HepG2 (cell line): ENCODE results near the gene ZC3H12A. TPM values are rescaled to one million over a fixed set of nuclear protein-coding genes. Genes with fewer than 3 reads are reported as not detected.

Source experiments
- ATAC-seq: fragments of 200-7000 bp; cut with Tn5 transposase; 3 replicates; pipeline ENCODE4 v1.9.1; 2020; ENCODE audit warnings: mild to moderate bottlenecking, moderate library complexity
- BruUV-seq: library from RNA; stranded (reverse); fragments of 400-500 nt; replicated peaks from 2 replicates; lab custom pipeline; 2021; lab: Mats Ljungman, UMichigan
- CTCF ChIA-PET: fragments of 300-600 bp; formaldehyde crosslinking; extraction: SDS; loops from one replicate; lab custom pipeline; 2021; ENCODE audit warnings: low total read pairs, inconsistent platforms, low intra/inter-chr PET ratio; lab: Yijun Ruan, JAX
- POLR2A ChIA-PET: fragments of 350-600 bp; sonication (Branson Sonifier 250); formaldehyde crosslinking; loops from one replicate; lab custom pipeline; 2020; ENCODE audit warnings: antibody characterized with exemption, inconsistent platforms; lab: Yijun Ruan, JAX
- DNase-seq: peaks from one replicate; pipeline ENCODE4 v3.0.0-alpha.2; 2015; ENCODE audit warnings: low spot score
- FAIRE-seq: peaks from 3 replicates; lab custom pipeline; 2011; peaks lifted over from hg19 to GRCh38; lab: Jason Lieb, UNC
- H2AFZ ChIP-seq: one replicate; pipeline ENCODE4 v1.6.1; 2011; ENCODE audit warnings: low read length, inconsistent platforms
- H3K27ac ChIP-seq: fragments of 300-600 bp; 3 replicates; pipeline ENCODE4 v1.8.0; 2011; ENCODE audit warnings: mixed run types, mild to moderate bottlenecking, mixed read lengths, low read length, inconsistent platforms; ENCODE audit not compliant: insufficient read depth; ENCODE audit errors: extremely low read length
- H3K27me3 ChIP-seq, 2 experiments: fragments of 200-600 bp in 1 of 2; 2 replicates in 1 of 2; 3 replicates in 1 of 2; pipeline versions ENCODE4 v1.6.0 to v1.8.0; 2011; ENCODE audit warnings: low read length in 2 of 2, mild to moderate bottlenecking in 2 of 2, moderate library complexity in 2 of 2, inconsistent platforms in 1 of 2; ENCODE audit not compliant: insufficient read depth in 2 of 2, control insufficient read depth in 1 of 2
- H3K36me3 ChIP-seq, 2 experiments: fragments of 200-600 bp in 1 of 2; replicated peaks in 1 of 2; 2 replicates in 1 of 2; 3 replicates in 1 of 2; pipeline versions ENCODE4 v1.5.1 to v1.8.0; 2011; ENCODE audit warnings: low read length in 2 of 2, inconsistent platforms in 1 of 2; ENCODE audit not compliant: insufficient read depth in 2 of 2, control insufficient read depth in 1 of 2
- H3K4me1 ChIP-seq: 2 replicates; pipeline ENCODE4 v1.5.1; 2012; ENCODE audit warnings: low read length, inconsistent platforms; ENCODE audit not compliant: insufficient read depth
- H3K4me2 ChIP-seq: 2 replicates; pipeline ENCODE4 v1.6.0; 2011; ENCODE audit warnings: low read depth, low read length, inconsistent platforms
- H3K4me3 ChIP-seq, 3 experiments: fragments of 200-600 bp in 1 of 3; sonication (generic), shearing (Covaris generic) in 1 of 3; replicated peaks in 1 of 3; 2 replicates each; pipeline ENCODE4 v1.5.1; 2011 to 2016; ENCODE audit warnings: low read length in 3 of 3, inconsistent platforms in 2 of 3, low read depth in 2 of 3, mild to moderate bottlenecking in 2 of 3, control low read depth in 1 of 3, mixed read lengths in 1 of 3; ENCODE audit not compliant: insufficient read depth in 1 of 3
- H3K79me2 ChIP-seq: one replicate; pipeline ENCODE4 v1.6.1; 2011; ENCODE audit warnings: low read length, inconsistent platforms; ENCODE audit not compliant: insufficient read depth
- H3K9ac ChIP-seq: 2 replicates; pipeline ENCODE4 v1.6.0; 2011; ENCODE audit warnings: mild to moderate bottlenecking, low read depth, low read length, inconsistent platforms; ENCODE audit not compliant: insufficient read depth
- H3K9me3 ChIP-seq: 2 replicates; pipeline ENCODE4 v1.5.1; 2012; ENCODE audit warnings: mild to moderate bottlenecking, low read length
- H4K20me1 ChIP-seq: 2 replicates; pipeline ENCODE4 v1.6.0; 2011; ENCODE audit warnings: inconsistent platforms, mild to moderate bottlenecking, low read length, moderate library complexity; ENCODE audit not compliant: insufficient read depth
- CEBPB ChIP-seq: IDR thresholded peaks from 2 replicates; pipeline ENCODE4 v1.6.1; 2011; ENCODE audit warnings: low read depth, low read length, improper control_type of control experiment, borderline replicate concordance
- HMG20A ChIP-seq: IDR thresholded peaks from 2 replicates; pipeline ENCODE4 v1.6.1; 2016; ENCODE audit warnings: borderline replicate concordance
- MLLT10 ChIP-seq: sonication (generic); formaldehyde crosslinking; IDR thresholded peaks from 2 replicates; pipeline ENCODE4 v1.4.0; 2020; ENCODE audit warnings: missing genetic modification reagents
- SMYD3 ChIP-seq: sonication (generic); formaldehyde crosslinking; IDR thresholded peaks from 2 replicates; pipeline ENCODE4 v1.8.1; 2023; ENCODE audit warnings: mild to moderate bottlenecking, missing genetic modification reagents
- ZBTB33 ChIP-seq: sonication (generic); formaldehyde crosslinking; IDR thresholded peaks from 2 replicates; pipeline ENCODE4 v1.4.0; 2020; ENCODE audit warnings: missing genetic modification reagents
- ZHX1 ChIP-seq: sonication (generic); formaldehyde crosslinking; IDR thresholded peaks from 2 replicates; pipeline ENCODE4 v1.8.1; 2022; ENCODE audit warnings: low read depth, mild to moderate bottlenecking, missing genetic modification reagents
- ZMYM3 ChIP-seq: sonication (generic); formaldehyde crosslinking; IDR thresholded peaks from 2 replicates; pipeline ENCODE4 v1.5.1; 2020; ENCODE audit warnings: mild to moderate bottlenecking, missing genetic modification reagents
- ZNF770 ChIP-seq: sonication (generic); formaldehyde crosslinking; IDR thresholded peaks from 2 replicates; pipeline ENCODE4 v1.5.0; 2020; ENCODE audit warnings: mild to moderate bottlenecking, missing genetic modification reagents
- WGBS: methylation state at CpG from one replicate; pipeline ENCODE4 v1.1.6; 2017; ENCODE audit warnings: low lambda C conversion rate; 5-methylcytosine and 5-hydroxymethylcytosine counted together
- in situ Hi-C: cut with HindIII; loops from 2 replicates; pipeline ENCODE4 v1.10.0; 2017; ENCODE audit warnings: low pct_unique_long_range_greater_than_20kb; ENCODE audit not compliant: extremely low pct_ligation_motif_present
- intact Hi-C: fragments of 100-400 bp; cut with micrococcal nuclease; formaldehyde crosslinking; loops from one replicate; pipeline ENCODE4 v1.10.0; 2022; ENCODE audit not compliant: unreplicated experiment
- polyA plus RNA-seq, 8 experiments: library from polyadenylated mRNA; depleted of rRNA in 3 of 8; stranded (reverse) in 7 of 8; unstranded in 1 of 8; fragments of >200 nt; fragmentation: Illumina TruSeq in 4 of 8; extraction: Trizol in 4 of 8; gene quantifications; 2 replicates each; pipeline versions ENCODE4 v1.2.1 to v1.2.3, GENCODE V29; 2011 to 2016; ENCODE audit warnings: low read depth in 4 of 8, missing spikeins in 1 of 8, mixed read lengths in 1 of 8; ENCODE audit not compliant: insufficient read depth in 1 of 8
- total RNA-seq, 5 experiments: library from RNA; depleted of rRNA; stranded (reverse); fragments of >200 nt; fragmentation: Illumina TruSeq; extraction: Trizol; gene quantifications; 2 replicates each; pipeline ENCODE4 v1.2.3, GENCODE V29; 2016; ENCODE audit warnings: low read depth in 1 of 5

The ZC3H12A gene
- total and polyA plus RNA-seq, 2 of the 13 experiments (the other 11 are each of a cell fraction or from before 2014, with no cell fraction given), result 6.8 to 13.3 TPM

GRCh38 chr1:37464443-37464842 lies 9.9 kb upstream of the ZC3H12A start:
- no peak overlapping the region for H2AFZ ChIP-seq
- FAIRE-seq, result no peak
- POLR2A ChIA-PET, result interaction anchor here (3.5 kb wide), 1 partner anchor 10 kb away, joined by 17 read pairs; the partner anchor contains the start of gene ZC3H12A
- H3K4me3 ChIP-seq, result no peak overlapping the region
- H3K36me3 ChIP-seq, result no peaks in the 10 kb centered on the region
- H3K27ac ChIP-seq, result no peak overlapping the region
- intact Hi-C loops, result no loop called here
- 65% methylated on average over 2 of the region's 2 CpGs for WGBS
- no peak overlapping the region for H3K4me2 ChIP-seq
- no peaks in the 10 kb centered on the region for H4K20me1 ChIP-seq
- peak; percentile 71 for TF ChIP-seq ZMYM3
- 0 out of 2 replicates have a peak, but pooled peaks have one; percentile 9 for TF ChIP-seq CEBPB
- TF ChIP-seq ZHX1 (CRISPR knock-in tag), result no peak
- TF ChIP-seq HMG20A, result no peak
- TF ChIP-seq ZNF770 (CRISPR knock-in tag), result peak; percentile 59; the same call in 1 of the 2 replicates
- TF ChIP-seq SMYD3 (CRISPR knock-in tag), result no peak
- TF ChIP-seq ZBTB33 (CRISPR knock-in tag), result peak; percentile 74; the same call in 1 of the 2 replicates
- TF ChIP-seq MLLT10 (CRISPR knock-in tag), result no peak
- TF ChIP-seq, all 625 proteins: peak for 4
- in situ Hi-C loops, result no loop called here
- ATAC-seq, result no peak
- H3K9ac ChIP-seq, result no peak overlapping the region
- H3K27me3 ChIP-seq, result no peaks in the 10 kb centered on the region
- peaks cover 35% of the 10 kb centered on the region for H3K4me1 ChIP-seq
- H3K79me2 ChIP-seq, result no peaks in the 10 kb centered on the region
- H3K9me3 ChIP-seq, result no peaks in the 10 kb centered on the region
- no TSS peak for BruUV-seq
- CTCF ChIA-PET, result no interaction called here
- no peak for DNase-seq
